GM08714 (cell line): ENCODE data around the gene SMARCA4.

Experiments
- H3K4me3 ChIP-seq: fragments of 200-500 bp; sonication (Bioruptor generic); 2 replicates; pipeline ENCODE4 v1.5.1; 2014; ENCODE audit warnings: mild to moderate bottlenecking, low read length, inconsistent platforms
- ZNF274 ChIP-seq: IDR thresholded peaks from 2 replicates; pipeline ENCODE4 v1.6.1; 2012; ENCODE audit warnings: mild to moderate bottlenecking, low read depth, low read length

Gene SMARCA4

DNA sequence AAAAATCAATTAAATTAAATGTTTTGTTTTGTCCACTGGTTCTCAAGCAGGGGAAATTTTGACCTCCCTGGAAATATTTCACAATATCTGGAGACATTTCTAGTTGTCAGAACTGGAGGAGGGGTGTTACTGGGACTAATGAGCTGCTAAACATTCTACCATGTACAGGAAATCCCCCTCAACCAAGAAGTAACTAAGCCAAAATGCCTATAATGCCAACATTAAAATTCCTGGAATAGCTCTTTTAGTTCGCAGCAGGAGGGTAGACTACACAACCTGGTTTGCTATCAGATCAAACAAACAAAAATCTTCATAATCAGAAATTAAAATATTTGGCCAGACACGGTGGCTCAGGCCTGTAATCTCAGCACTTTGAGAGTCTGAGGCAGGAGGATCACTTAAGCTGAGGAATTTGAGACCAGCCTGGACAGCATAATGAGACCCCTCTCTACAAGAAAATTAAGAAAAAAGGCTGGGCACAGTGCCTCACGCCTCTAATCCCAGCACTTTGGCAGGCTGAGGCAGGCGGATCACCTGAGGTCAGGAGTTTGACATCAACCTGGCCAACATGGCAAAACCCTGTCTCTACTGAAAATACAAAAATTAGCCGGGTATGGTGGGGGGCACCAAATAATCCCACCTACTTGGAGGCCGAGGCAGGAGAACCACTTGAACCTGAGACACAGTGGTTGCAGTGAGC lies 13.7 kb upstream of the SMARCA4 start:
- TF ChIP-seq ZNF274, result no peak

DNA sequence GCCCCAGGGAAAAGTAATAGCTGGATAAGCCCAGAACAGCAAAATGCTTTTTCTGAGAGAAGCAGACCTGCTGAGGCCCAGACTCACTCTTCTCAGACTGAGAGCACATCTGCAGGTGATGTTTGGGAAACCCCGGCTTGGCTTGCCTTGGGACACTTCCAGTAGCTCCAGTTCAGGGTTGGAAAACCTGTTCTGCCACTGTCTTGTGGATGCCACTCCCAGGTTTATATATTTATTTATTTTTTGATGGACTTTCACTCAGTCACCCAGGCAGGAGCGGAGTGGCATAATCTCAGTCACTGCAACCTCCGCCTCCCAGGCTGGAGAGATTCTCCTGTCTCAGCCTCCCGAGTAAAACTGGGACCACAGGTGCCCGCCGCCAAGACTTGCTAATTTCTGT lies 8.0 kb upstream of the SMARCA4 start:
- no peak for TF ChIP-seq ZNF274
- no peak overlapping the region for H3K4me3 ChIP-seq

More for the DNA sequence above, 13.7 kb upstream of the SMARCA4 start:
- no peak overlapping the region for H3K4me3 ChIP-seq

GRCh38 chr19:10959277-10959968 lies 1.4 kb upstream of the SMARCA4 start:
- peak overlapping the region; percentile 70; the same call in 1 of the 2 replicates for H3K4me3 ChIP-seq

DNA sequence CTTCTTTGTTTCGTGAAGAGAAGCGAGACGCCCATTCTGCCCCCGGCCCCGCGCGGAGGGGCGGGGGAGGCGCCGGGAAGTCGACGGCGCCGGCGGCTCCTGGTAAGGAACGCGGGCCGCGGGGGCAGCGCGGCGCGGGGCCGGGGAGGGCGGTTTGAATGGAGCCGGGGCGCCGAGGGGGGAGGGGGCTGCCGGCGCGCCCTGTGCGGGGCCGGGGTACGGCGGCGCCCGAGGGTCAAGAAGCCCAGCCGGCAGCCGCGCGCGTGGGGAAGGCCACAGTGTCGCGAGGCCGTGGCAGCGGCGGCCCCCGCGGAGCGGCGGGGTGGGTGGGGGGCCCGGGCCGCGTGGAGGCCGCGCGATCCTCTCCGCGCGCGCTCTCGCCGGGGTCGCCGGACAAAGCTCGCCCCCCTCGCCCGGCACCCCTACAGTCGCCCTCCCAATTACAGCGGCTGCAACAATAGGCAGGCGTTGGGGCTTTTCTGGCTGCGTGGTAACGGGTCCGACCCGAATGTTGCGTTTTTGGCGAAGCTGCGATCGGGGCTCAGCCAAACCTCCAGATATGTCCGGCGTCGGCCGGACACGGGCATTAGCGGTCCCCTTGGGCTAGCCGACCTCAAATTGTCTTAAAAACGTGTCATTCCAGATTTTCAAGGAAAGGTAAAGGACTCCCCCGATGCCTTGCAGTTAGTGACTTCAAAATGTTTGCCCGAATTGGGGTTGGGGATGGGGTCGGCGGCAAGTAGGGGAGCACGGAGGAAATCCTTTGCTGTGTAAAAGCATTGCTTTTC lies 437 bp downstream of the SMARCA4 start:
- TF ChIP-seq ZNF274, result no peak

DNA sequence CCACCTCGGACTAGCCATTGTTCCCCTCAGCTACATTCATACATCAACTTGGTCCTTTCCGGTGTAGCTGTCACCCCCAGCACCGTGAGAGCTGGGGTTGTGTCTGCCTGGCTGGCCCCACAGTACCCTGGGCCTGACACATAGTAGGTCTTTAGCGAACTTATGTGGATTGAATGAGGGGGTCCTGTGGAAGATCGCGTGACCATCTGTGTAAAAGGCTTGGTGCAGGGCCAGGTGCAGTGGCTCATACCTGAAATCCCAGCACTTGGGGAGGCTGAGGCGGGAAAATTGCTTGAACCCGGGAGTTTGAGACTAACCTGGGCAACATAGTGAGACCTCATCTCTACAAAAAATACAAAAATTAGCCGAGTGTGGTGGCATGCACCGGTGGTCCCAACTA lies 2.0 kb downstream of the SMARCA4 start:
- H3K4me3 ChIP-seq, result peak overlapping the region; percentile 4; the same call in 1 of the 2 replicates
- no peak for TF ChIP-seq ZNF274

More for the DNA sequence above, 437 bp downstream of the SMARCA4 start:
- H3K4me3 ChIP-seq, result peak overlapping the region; percentile 83

DNA sequence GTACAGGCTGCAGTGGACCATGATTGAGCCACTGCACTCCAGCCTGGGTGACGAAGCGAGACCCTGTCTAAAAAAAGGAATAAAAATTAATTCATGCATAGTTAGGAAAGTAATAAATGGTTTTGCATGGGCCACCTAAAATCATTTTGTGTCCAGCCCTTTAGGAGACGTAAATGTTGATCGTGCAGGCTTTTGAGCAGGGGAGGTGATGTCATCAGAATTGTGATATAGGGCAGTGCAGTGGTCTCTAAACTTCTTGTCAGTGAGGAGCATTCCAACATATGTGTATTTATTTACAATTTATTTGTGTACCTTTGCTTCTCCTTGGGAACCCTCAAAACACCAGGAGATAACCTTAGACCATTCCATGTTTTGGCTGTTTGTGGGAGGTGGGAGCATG lies 3.0 kb downstream of the SMARCA4 start:
- peak overlapping the region; percentile 8; the same call in 1 of the 2 replicates for H3K4me3 ChIP-seq
- no peak for TF ChIP-seq ZNF274

- H3K4me3 ChIP-seq, result no peak overlapping the region
- no peak for TF ChIP-seq ZNF274
These were observed 4.1 kb downstream of the SMARCA4 start for GRCh38 chr19:10964903-10965302.

DNA sequence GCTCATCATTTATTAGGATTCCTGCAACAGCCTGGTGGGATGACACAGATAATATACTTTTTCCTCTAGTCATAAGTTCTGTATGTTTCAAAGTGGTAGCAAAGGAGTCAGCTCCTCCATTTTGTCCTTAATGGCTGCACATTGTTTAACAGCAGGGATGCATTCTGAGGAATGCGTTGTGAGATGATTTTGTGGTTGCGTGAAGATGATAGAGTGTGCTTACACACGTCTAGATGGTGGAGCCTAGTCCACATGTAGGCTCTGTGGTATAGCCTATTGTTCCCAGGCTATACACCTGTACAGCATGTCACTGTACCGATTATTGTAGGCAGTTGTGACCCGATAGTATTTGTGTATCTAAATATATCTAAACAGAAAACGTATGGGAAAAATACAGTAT lies 4.6 kb downstream of the SMARCA4 start:
- H3K4me3 ChIP-seq, result no peak overlapping the region
- TF ChIP-seq ZNF274, result no peak

GRCh38 chr19:10966809-10967208 lies 6.0 kb downstream of the SMARCA4 start:
- TF ChIP-seq ZNF274, result no peak
- no peak overlapping the region for H3K4me3 ChIP-seq

- TF ChIP-seq ZNF274, result no peak
- H3K4me3 ChIP-seq, result peak overlapping the region; percentile 3; the same call in 1 of the 2 replicates
These were observed 7.8 kb downstream of the SMARCA4 start for GRCh38 chr19:10968527-10969135.

GRCh38 chr19:10971107-10971726 lies 10.4 kb downstream of the SMARCA4 start:
- no peak for TF ChIP-seq ZNF274
- H3K4me3 ChIP-seq, result no peak overlapping the region

GRCh38 chr19:10975374-10976130 lies 14.7 kb downstream of the SMARCA4 start:
- TF ChIP-seq ZNF274, result no peak

DNA sequence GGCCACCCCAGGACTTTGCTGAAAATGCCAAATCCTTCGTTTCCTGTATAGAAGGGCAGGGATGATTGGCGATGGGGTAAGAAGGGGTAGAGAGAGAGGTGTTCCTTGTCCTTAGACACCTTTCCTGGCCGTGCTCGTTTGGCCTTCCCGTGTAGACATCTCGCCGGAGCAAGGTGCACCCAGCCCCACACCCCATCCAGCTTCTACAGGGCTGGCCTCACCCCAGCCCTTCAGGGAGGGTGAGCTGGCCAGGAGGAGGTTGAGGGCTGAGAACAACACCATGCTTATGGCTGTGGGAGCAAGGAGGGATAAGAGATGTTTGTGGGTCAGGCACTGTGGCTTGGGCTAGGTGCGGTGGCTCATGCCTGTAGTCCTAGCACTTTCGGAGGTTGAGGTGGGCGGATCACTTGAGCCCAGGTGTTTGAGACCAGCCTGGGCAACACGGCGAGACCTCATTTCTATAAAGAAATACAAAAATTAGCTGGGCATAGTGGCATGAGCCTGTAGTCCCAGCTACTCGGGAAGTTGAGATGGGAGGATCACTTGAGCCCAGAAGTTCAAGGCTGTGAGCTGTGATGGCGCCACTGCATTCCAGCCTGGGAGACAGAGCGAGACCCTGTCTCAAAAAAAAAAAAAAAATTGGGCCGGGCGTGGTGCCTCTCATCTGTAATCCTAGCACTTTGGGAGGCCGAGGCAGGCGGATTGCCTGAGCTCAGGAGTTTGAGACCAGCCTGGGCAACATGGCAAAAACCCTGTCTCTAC lies 15.5 kb downstream of the SMARCA4 start:
- TF ChIP-seq ZNF274, result no peak
- no peak overlapping the region for H3K4me3 ChIP-seq

More at GRCh38 chr19:10975374-10976130, 14.7 kb downstream of the SMARCA4 start:
- no peak overlapping the region for H3K4me3 ChIP-seq
